Left renal cortex interstitium (tissue), 4 donors: ENCODE measurements around the gene DDX31. TPM values are rescaled to one million over a fixed set of nuclear protein-coding genes. Genes with fewer than 3 reads are reported as not detected.

Experiments
- DNase-seq, 4 donors: peaks; one replicate each; pipeline ENCODE4 v3.0.0-alpha.2; 2013; ENCODE audit warnings: low read depth in 4 of 4, low spot score in 2 of 4, missing footprints in 1 of 4
- polyA plus RNA-seq, 4 donors: library from polyadenylated mRNA; unstranded; fragments of 120-200 nt; gene quantifications; one replicate each; pipeline ENCODE4 v1.2.1, GENCODE V29; 2013; ENCODE audit not compliant: insufficient read length in 4 of 4

Gene DDX31
- polyA plus RNA-seq, 4 donors = 16.3 to 20.3 (median 16.8) TPM

- DNase-seq = no peak
Measured at GRCh38 chr9:132638240-132638639, 31.5 kb downstream of the DDX31 start.

GRCh38 chr9:132637801-132638200, 32.0 kb downstream of the DDX31 start:
- DNase-seq = no peak

- DNase-seq = no peak
Measured at GRCh38 chr9:132637351-132637750, 32.4 kb downstream of the DDX31 start.

GRCh38 chr9:132634327-132634726, 35.5 kb downstream of the DDX31 start:
- no peak for DNase-seq

- DNase-seq = no peak
Measured at GRCh38 chr9:132632413-132633129, 37.2 kb downstream of the DDX31 start.

GRCh38 chr9:132631685-132632084, 38.1 kb downstream of the DDX31 start:
- DNase-seq = no peak

- no peak for DNase-seq
Measured at GRCh38 chr9:132631280-132631679, 38.5 kb downstream of the DDX31 start.

GRCh38 chr9:132630811-132631210, 39.0 kb downstream of the DDX31 start:
- DNase-seq = no peak

- no peak for DNase-seq
Measured at GRCh38 chr9:132630116-132630515, 39.7 kb downstream of the DDX31 start.

GRCh38 chr9:132628746-132629145, 41.0 kb downstream of the DDX31 start:
- DNase-seq = no peak

- no peak for DNase-seq
Measured at GRCh38 chr9:132627594-132627993, 42.2 kb downstream of the DDX31 start.

GRCh38 chr9:132627106-132627505, 42.7 kb downstream of the DDX31 start:
- no peak for DNase-seq

- DNase-seq = no peak
Measured at GRCh38 chr9:132626285-132626684, 43.5 kb downstream of the DDX31 start.

GRCh38 chr9:132622159-132622558, 47.6 kb downstream of the DDX31 start:
- peak in 2 of 4 donors; percentile 14 to 17 for DNase-seq

- DNase-seq = no peak
Measured at GRCh38 chr9:132616725-132617124, 53.1 kb downstream of the DDX31 start.

- no peak for DNase-seq
Measured at GRCh38 chr9:132615774-132616173, 54.0 kb downstream of the DDX31 start.

- no peak for DNase-seq
Measured at GRCh38 chr9:132614324-132614723, 55.5 kb downstream of the DDX31 start.

GRCh38 chr9:132610661-132611060, 59.1 kb downstream of the DDX31 start:
- DNase-seq = no peak

- no peak for DNase-seq
Measured at GRCh38 chr9:132609829-132610228, 60.0 kb downstream of the DDX31 start.

GRCh38 chr9:132609184-132609583, 60.6 kb downstream of the DDX31 start:
- DNase-seq = no peak

GRCh38 chr9:132606066-132606465, 63.7 kb downstream of the DDX31 start:
- no peak for DNase-seq

GRCh38 chr9:132605387-132605786, 64.4 kb downstream of the DDX31 start:
- DNase-seq = no peak

GRCh38 chr9:132602207-132602606, 67.6 kb downstream of the DDX31 start:
- DNase-seq = no peak
